Endothelial cell of hepatic sinusoid (primary cell): ENCODE data around the gene SERPINE3.

Experiments used
- in situ Hi-C: cut with HindIII; loops from 2 replicates; pipeline ENCODE4 v1.10.0; 2017; ENCODE audit warnings: low sequenced_read_pairs

Gene SERPINE3

GRCh38 chr13:51327961-51328360, 11.5 kb upstream of the SERPINE3 start:
- in situ Hi-C loops = loop anchor here (5.0 kb wide), 1 partner anchor 84 kb away; no protein-coding TSS in a partner anchor

- in situ Hi-C loops = loop anchor here (5.0 kb wide), 1 partner anchor 84 kb away; no protein-coding TSS in a partner anchor
Measured at GRCh38 chr13:51328488-51328887, 11.0 kb upstream of the SERPINE3 start.

- in situ Hi-C loops = loop anchor here (5.0 kb wide), 1 partner anchor 83 kb away; no protein-coding TSS in a partner anchor
Measured at GRCh38 chr13:51329606-51330005, 9.9 kb upstream of the SERPINE3 start.

- in situ Hi-C loops = no loop called here
Measured at GRCh38 chr13:51330791-51331190, 8.7 kb upstream of the SERPINE3 start.

GRCh38 chr13:51331354-51331861, 8.1 kb upstream of the SERPINE3 start:
- in situ Hi-C loops = no loop called here

GRCh38 chr13:51332566-51333361, 6.7 kb upstream of the SERPINE3 start:
- in situ Hi-C loops = no loop called here

- in situ Hi-C loops = no loop called here
Measured at GRCh38 chr13:51333421-51333820, 6.1 kb upstream of the SERPINE3 start.

- in situ Hi-C loops = no loop called here
Measured at GRCh38 chr13:51333826-51334225, 5.7 kb upstream of the SERPINE3 start.

GRCh38 chr13:51336746-51337145, 2.7 kb upstream of the SERPINE3 start:
- in situ Hi-C loops = no loop called here

- in situ Hi-C loops = no loop called here
Measured at GRCh38 chr13:51339952-51340732, 651 bp downstream of the SERPINE3 start.

GRCh38 chr13:51341232-51341631, 1.7 kb downstream of the SERPINE3 start:
- in situ Hi-C loops = no loop called here

- in situ Hi-C loops = no loop called here
Measured at GRCh38 chr13:51341791-51342190, 2.3 kb downstream of the SERPINE3 start.

- in situ Hi-C loops = no loop called here
Measured at GRCh38 chr13:51342706-51343105, 3.2 kb downstream of the SERPINE3 start.

GRCh38 chr13:51343475-51343874, 4.0 kb downstream of the SERPINE3 start:
- in situ Hi-C loops = no loop called here

- in situ Hi-C loops = no loop called here
Measured at GRCh38 chr13:51346397-51346796, 6.9 kb downstream of the SERPINE3 start.

- in situ Hi-C loops = no loop called here
Measured at GRCh38 chr13:51347099-51347498, 7.6 kb downstream of the SERPINE3 start.

GRCh38 chr13:51348069-51348967, 8.8 kb downstream of the SERPINE3 start:
- in situ Hi-C loops = no loop called here

- in situ Hi-C loops = no loop called here
Measured at GRCh38 chr13:51349016-51349415, 9.5 kb downstream of the SERPINE3 start.

GRCh38 chr13:51355217-51355616, 15.7 kb downstream of the SERPINE3 start:
- in situ Hi-C loops = no loop called here

GRCh38 chr13:51357928-51358595, 18.6 kb downstream of the SERPINE3 start:
- in situ Hi-C loops = no loop called here
